ENCODE measurements around the gene NOP10.

Gene NOP10

DNA sequence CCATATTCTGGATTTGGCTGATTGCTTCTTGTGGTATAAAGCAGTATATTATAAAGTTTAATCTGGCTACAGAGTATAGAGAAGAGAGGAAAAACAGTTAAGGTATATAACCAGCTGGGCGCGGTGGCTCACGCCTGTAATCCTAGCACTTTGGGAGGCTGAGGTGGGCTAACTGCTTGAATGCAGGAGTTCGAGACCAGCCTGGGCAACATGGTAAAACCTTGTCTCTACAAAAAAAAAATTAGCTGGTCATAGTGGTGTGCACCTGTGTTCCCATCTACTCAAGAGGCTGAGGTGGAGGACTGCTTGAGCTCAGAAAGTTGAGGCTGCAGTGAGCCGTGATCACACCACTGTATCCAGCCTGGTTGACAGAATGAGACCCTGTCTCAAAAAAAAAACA, 12.7 kb downstream of the NOP10 start:
- no peak for DNase-seq

DNA sequence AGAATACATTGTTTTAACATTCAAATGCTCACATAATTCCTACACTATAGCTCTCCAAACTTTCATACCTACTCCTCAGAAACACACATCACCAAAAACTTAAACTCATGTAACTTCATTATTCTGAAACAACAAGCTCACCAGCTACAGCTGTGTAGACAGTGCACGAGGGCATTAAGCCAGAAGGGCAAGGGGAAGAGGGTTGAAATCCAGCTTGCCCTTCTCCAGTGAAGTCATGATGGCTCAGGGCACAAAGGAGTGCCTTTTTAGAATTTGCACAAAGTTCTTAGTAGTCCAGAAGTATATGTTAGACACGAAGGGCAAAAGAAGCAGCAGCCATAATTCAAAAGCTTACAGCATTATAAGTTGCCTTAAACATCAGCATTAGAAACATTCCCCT, 13.9 kb downstream of the NOP10 start:
- no peak for DNase-seq

DNA sequence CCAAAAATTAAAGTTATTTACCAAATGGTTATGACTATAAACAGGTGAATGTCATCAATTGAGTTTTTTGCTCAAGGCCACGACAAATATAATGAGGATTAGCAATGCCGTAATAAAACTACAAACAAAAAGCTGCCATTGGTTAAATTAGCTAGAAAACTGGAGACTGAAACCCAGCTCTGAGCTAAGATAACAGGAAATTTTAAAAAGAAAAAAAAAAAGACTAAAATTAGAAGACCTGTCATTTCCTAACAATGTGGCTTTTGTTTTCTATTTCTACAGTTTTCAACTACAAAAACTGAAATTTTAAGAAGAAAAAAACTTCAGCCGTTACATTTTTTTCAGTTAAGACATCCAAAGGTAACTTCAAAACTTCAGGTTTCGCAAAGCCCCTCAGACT, 15.0 kb downstream of the NOP10 start:
- no peak for DNase-seq

DNA sequence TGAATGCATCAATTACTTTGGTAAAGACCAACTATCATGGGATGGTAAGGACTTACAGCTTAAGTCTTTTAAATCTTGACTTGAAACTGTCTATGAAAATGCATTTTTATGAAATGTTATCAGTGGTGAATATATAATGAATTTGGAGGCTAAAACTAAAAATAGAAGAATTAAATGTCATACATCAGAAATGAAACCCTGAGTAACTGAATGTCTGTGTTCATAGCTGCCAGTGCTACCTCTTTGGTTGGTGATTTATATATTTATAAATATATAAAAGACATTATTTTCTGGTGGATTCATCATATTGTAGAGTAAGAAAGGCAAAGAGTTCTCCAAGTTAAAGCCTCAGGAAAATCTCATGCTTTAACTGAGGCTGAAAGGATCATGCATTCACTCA, 17.6 kb downstream of the NOP10 start:
- no peak for DNase-seq

DNA sequence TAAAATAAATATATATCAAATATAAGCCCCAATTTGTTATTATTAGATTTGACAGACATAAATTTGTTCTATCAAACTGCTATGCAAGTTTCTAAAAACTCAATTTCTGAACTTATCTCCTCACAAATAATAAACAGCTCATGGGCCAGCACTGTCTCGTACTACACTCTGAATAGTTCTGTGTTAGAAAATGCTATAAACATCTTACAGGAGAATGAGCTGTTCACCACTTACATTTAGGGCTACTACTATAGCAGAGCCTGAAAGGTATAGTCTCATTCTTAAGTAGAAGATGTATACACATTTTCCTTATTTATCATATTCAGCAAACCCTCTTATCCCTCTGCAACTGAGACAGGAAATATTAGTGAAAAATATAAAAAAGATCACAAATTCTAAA, 18.0 kb downstream of the NOP10 start:
- no peak for DNase-seq

DNA sequence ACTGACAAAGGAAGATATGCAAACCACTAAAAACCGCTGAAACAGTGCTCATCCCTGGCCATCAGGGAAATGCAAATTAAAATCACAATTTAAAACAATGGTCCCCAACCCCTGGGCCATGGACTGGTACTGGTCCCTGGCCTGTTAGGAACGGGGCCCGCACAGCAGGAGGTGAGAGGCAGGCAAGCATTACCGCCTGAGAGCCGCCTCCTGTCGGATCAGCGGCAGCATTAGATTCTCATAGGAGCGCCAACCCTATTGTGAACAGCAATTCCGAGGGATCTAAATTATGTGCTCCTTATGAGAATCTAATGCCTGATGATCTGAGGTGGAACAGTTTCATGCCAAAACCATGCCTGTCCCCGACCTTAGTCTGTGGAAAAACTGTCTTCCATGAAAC, 19.7 kb downstream of the NOP10 start:
- no peak for DNase-seq

DNA sequence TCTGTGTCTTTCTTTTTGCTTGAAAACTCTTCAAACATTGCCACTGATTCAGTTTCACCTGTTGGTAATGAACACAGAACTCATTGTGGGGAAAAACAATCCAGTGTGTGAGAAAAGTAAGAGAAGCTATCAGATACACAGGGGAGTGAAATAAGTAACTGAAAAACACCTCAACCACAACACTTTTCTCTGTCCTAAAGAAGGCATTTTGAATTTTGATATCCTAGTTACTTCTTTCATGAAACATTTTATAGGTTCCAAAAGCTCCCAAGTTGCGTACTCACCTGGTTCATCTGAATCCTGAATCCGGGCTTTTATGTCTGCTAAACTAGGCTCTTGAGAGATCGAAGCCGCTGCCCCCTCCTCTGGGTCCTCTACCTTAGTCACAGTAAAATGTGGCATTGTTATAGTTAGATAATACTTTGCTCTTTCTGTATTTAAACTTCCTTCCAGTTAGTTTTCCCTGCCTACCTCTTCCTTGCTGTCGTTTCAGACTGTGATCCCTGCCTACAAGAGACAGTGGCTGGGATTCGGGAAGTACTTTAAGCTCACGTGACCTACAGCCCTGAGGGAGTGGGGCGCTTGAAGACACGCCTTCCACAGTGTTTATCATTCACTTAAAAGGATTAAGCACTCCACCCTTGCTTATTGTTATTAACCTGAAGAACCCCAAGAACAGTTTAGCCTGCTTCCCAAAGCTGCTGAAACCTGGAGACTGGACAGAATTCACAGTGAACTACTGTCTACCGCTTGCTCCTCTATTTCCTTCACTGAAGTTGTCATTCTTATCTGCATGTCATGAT, 24.5 kb downstream of the NOP10 start:
- DNase-seq = peak; percentile 40

DNA sequence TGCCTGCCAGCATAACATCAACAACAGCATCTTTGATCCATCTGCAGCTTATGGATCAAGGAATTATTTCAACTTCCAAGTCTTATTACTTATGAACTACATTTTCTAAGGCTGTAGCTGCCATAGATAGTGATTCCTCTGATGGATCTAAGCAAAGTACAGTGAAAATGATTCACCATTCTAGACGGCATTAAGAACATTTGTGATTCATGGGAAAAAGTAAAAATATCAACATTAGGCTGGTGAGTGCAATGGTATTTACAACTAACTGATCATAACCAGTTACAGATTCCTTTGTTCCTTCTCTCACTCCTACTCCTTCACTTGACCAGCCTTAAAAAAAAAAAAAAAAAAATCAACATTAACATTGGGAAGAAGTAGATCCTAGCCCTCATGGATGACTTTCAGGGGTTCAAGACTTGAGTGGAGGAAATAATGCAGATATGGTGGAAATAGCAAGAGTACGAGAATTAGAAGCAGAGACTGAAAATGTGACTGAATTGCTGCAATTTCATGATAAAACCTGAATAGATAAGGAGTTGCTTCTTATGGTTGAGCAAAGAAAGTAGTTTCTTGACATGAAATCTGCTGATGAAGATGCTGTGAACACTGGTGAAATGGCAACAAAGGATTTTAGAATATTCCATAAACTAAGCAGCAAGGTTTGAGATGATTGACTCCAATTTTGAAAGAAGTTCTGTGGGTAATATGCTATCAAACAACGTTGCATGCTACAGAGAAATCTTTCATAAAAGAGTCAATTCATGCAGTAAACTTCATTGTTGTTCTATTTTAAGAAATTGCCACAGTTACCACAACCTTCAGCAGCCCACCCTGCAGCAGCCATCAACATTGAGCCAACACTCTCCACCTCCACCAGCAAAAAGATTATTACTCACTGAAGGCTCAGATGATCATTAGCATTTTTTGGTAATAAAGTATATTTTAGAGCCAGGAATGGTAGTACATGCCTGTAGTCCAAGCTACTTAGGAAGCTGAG, 28.1 kb downstream of the NOP10 start:
- no peak for DNase-seq

DNA sequence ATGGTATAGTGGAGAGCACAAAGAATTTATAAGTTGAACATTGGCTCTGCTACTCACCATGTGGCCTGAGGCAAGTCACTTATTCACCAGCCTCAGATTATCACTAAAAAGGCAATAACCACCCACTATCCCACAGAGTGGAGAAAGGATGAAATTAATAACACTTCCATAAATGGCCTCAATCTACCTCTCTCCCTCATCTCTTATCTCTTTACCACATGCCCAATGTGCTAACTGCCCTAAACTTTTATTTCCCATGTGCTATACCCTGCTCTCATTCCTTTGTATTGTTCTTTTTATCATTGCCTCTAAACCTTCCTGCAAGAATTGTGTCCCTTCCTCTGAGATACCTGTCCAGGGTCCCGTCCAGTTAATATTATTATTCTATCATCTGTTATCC, 31.4 kb downstream of the NOP10 start:
- DNase-seq = no peak

DNA sequence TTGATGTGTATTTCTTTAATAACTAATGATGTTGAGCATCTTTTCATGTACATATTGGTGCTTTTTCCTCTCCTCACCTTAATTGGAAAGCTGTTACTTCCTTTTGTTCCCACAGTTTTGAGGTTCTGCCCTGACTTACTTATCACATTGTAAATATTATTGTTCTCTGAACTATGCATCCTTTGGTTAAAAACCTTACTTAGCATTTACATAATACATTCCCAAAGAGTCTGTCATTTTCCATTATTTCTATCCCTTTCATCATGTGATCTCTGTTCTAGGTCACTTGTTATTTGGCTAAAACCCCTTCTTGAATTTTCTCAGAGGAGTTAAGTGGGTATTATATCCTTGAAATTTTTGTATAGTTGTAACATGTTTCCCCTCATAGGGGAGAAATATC, 38.3 kb downstream of the NOP10 start:
- DNase-seq = no peak

DNA sequence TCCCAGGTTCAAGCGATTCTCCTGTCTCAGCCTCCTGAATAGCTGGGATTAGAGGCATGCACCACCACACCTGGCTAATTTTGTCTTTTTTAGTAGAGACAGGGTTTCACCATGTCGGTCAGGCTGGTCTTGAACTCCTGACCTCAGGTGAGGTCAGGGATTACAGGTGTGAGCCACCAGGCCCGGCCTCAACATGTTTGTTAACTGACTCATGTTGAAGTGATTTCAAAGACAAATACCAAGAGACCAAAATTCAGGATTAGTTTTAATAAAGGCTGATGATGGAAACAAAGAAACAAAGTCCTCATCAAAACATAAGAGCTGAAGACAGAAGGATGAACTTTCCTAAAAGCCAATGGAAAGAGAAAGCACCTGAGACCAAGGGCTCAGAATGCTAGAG, 41.9 kb downstream of the NOP10 start:
- DNase-seq = no peak

DNA sequence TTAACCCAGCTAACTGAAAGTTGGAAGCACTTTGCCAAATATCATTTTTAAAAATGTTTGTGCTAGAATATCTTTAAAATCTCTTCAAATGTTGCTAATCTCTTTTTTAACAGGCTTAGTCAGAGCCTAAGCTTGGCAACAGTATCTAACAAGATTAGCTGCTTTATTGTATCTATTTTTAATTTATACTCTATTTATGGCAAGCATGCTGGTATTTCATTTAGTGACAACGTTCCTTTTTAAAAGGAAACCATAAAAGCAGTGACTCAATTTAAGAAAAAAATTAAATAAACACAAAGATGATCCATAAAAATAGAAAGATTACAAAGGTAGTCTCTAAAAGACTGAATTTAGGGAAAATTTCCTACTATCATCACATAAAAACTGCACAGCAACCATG, 45.9 kb downstream of the NOP10 start:
- no peak for DNase-seq

DNA sequence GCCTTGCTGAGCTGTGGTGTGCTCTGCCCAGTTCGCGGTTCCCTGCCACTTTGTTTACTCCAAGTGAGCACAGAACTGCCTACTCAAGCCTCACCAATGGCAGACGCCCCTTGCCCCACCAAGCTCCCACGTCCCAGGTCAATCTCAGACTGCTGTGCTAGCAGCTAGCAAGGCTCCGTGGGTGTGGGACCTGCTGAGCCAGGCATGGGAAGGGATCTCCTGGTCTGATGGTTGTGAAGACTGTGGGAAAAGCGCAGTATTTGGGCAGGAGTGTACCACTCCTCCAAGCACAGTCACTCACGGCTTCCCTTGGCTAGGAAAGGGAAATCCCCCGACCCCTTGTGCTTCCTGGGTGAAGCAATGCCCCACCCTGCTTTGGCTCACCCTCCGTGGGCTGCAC, 50.3 kb downstream of the NOP10 start:
- no peak for DNase-seq
